Esophagus muscularis mucosa (tissue), 4 donors: ENCODE results near the gene XPO4.

Experiments used
- EP300 ChIP-seq: sonication (generic); formaldehyde crosslinking; IDR thresholded peaks from one replicate; pipeline ENCODE4 v1.6.1; 2017; ENCODE audit warnings: antibody characterized with exemption
- POLR2A ChIP-seq: fragments of 450-650 bp; IDR thresholded peaks from one replicate; pipeline ENCODE4 v1.6.1; 2017; ENCODE audit warnings: antibody characterized with exemption, moderate library complexity, mild to moderate bottlenecking, low read depth
- POLR2AphosphoS5 ChIP-seq, 2 donors: sonication (generic); formaldehyde crosslinking; IDR thresholded peaks; one replicate each; pipeline ENCODE4 v1.6.1; 2017; ENCODE audit warnings: antibody characterized with exemption in 2 of 2
- TF ChIP-seq, protein P1 (sequence below), 3 experiments: fragments of 200-600 bp in 2 of 3; fragments of 450-650 bp in 1 of 3; sonication (generic) in 2 of 3; IDR thresholded peaks; one replicate each; pipeline ENCODE4 v1.5.1; 2017 to 2019; ENCODE audit warnings: antibody characterized with exemption in 3 of 3, mild to moderate bottlenecking in 2 of 3, moderate library complexity in 1 of 3

DNA sequence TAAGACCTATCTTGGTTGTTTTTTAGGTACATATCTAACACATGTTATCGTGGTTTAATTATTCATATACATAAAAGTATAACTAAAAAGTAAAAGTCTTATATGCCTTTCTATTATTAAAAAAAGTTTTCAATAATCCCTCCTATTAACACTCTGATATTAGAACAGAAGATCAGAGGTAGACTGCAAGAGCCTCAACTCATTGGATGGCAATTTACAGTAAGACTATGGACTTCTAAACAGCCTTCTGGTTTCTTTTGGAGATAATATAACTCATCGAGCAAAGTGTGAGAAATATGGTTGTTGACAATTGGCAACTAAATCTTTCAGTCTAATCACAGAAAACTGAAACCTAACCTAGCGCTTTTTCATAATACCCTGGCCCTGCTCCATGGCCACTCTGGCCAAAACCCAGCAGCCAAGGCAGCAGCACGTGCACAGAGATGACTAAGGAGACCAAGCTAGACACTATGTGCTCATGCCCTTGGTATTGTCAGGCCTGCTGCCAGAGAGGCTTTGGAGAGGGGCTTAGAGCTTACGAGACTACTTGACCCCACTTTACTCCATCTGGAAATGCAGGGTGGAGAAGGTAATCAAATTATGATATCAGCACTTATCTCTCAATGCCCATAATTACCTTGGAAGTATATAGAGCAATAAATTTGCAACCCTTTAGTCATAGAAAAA lies 88.2 kb downstream of the XPO4 start:
- TF ChIP-seq, protein P1, sequence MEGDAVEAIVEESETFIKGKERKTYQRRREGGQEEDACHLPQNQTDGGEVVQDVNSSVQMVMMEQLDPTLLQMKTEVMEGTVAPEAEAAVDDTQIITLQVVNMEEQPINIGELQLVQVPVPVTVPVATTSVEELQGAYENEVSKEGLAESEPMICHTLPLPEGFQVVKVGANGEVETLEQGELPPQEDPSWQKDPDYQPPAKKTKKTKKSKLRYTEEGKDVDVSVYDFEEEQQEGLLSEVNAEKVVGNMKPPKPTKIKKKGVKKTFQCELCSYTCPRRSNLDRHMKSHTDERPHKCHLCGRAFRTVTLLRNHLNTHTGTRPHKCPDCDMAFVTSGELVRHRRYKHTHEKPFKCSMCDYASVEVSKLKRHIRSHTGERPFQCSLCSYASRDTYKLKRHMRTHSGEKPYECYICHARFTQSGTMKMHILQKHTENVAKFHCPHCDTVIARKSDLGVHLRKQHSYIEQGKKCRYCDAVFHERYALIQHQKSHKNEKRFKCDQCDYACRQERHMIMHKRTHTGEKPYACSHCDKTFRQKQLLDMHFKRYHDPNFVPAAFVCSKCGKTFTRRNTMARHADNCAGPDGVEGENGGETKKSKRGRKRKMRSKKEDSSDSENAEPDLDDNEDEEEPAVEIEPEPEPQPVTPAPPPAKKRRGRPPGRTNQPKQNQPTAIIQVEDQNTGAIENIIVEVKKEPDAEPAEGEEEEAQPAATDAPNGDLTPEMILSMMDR (IDR thresholded peaks at IDR 0.05), result no peak
- TF ChIP-seq POLR2A, result no peak
- no peak for TF ChIP-seq EP300
- TF ChIP-seq POLR2AphosphoS5 (IDR thresholded peaks at IDR 0.05), result peak; percentile 81 to 92
